Naive B cell (primary cell): ENCODE measurements around the gene WDR62. TPM values are rescaled to one million over a fixed set of nuclear protein-coding genes. Genes with fewer than 3 reads are reported as not detected.
"Not testable (repeated sequence)": the region's sequence is repeated elsewhere in the genome, so short reads cannot be mapped to it uniquely, and the experiment has no call there.

ENCODE experiments used
- ATAC-seq, 2 donors: fragments of 150-1000 bp; cut with Tn5 transposase; 2 replicates each; pipeline ENCODE4 v1.10.0; 2021; ENCODE audit warnings: low read depth in 2 of 2, mild to moderate bottlenecking in 2 of 2, moderate library complexity in 2 of 2
- DNase-seq: peaks from one replicate; pipeline ENCODE4 v3.0.0; 2022
- H3K27ac Mint-ChIP-seq, 6 donors: one replicate each; pipeline ENCODE4 v1.8.0; 2020 to 2022; ENCODE audit warnings: mild to moderate bottlenecking in 6 of 6, mixed read lengths in 6 of 6, moderate library complexity in 5 of 6, inconsistent platforms in 2 of 6
- H3K27me3 Mint-ChIP-seq, 3 donors: one replicate each; pipeline ENCODE4 v1.8.0; 2021 to 2022; ENCODE audit warnings: mixed read lengths in 3 of 3, mild to moderate bottlenecking in 1 of 3
- H3K36me3 Mint-ChIP-seq, 2 donors: one replicate each; pipeline ENCODE4 v1.8.0; 2020 to 2022; ENCODE audit warnings: mixed read lengths in 2 of 2, inconsistent platforms in 1 of 2, mild to moderate bottlenecking in 1 of 2
- H3K4me1 Mint-ChIP-seq, 3 donors: one replicate each; pipeline ENCODE4 v1.8.0; 2020 to 2022; ENCODE audit warnings: mixed read lengths in 3 of 3, inconsistent platforms in 1 of 3, mild to moderate bottlenecking in 1 of 3, moderate library complexity in 1 of 3
- H3K4me3 Mint-ChIP-seq, 8 donors: one replicate each; pipeline ENCODE4 v1.8.0; 2020 to 2022; ENCODE audit warnings: mild to moderate bottlenecking in 8 of 8, mixed read lengths in 8 of 8, moderate library complexity in 8 of 8, inconsistent platforms in 2 of 8
- H3K9me3 Mint-ChIP-seq, 7 donors: one replicate each; pipeline ENCODE4 v1.8.0; 2020 to 2022; ENCODE audit warnings: mixed read lengths in 7 of 7, mild to moderate bottlenecking in 5 of 7, inconsistent platforms in 2 of 7, moderate library complexity in 1 of 7
- polyA plus RNA-seq, 6 donors: library from polyadenylated mRNA; unstranded; fragments of 300-500 nt; fragmentation: Illumina TruSeq; gene quantifications; one replicate each; pipeline ENCODE4 v1.2.3, GENCODE V29; 2021; ENCODE audit warnings: low read depth in 6 of 6

The WDR62 gene
- polyA plus RNA-seq, 6 donors from 2014 or later: 0.07 to 0.25 TPM; not detected in 4

- Mint-ChIP-seq H3K27ac (peak overlapping the region in 1 of 6 donors; percentile 60), H3K9me3 (no peaks in the 10 kb centered on the region), H3K36me3 (peaks cover 5 to 24% of the 10 kb centered on the region in 2 donors), H3K4me3 (no peak overlapping the region), H3K4me1 (peaks cover 0 to under 1% (median 0%) of the 10 kb centered on the region in 3 donors), H3K27me3 (no peaks in the 10 kb centered on the region)
- DNase-seq (no peak), ATAC-seq (no peak)
Measured at GRCh38 chr19:36026091-36026876, 28.4 kb upstream of the WDR62 start.

- DNase-seq (no peak), ATAC-seq (no peak)
- peaks cover 0 to 6% (median 5%) of the 10 kb centered on the region in 3 donors for H3K27me3 Mint-ChIP-seq
- H3K27ac Mint-ChIP-seq: no peak overlapping the region
- H3K4me1 Mint-ChIP-seq: peaks cover 0 to 7% (median 3%) of the 10 kb centered on the region in 3 donors
- H3K4me3 Mint-ChIP-seq: no peak overlapping the region
- no peaks in the 10 kb centered on the region for H3K9me3 Mint-ChIP-seq
- H3K36me3 Mint-ChIP-seq: peaks cover 5 to 26% of the 10 kb centered on the region in 2 donors
Measured at GRCh38 chr19:36027696-36028095, 27.0 kb upstream of the WDR62 start.

GRCh38 chr19:36028313-36029041 lies 26.2 kb upstream of the WDR62 start:
- peak overlapping the region in 1 of 6 donors; percentile 76 for H3K27ac Mint-ChIP-seq
- H3K9me3 Mint-ChIP-seq: no peaks in the 10 kb centered on the region
- H3K4me3 Mint-ChIP-seq: no peak overlapping the region
- H3K27me3 Mint-ChIP-seq: peaks cover 0 to 9% (median 8%) of the 10 kb centered on the region in 3 donors
- DNase-seq: no peak
- H3K4me1 Mint-ChIP-seq: peaks cover under 1 to 15% (median 6%) of the 10 kb centered on the region in 3 donors
- ATAC-seq: no peak
- peaks cover under 1 to 19% of the 10 kb centered on the region in 2 donors for H3K36me3 Mint-ChIP-seq

- Mint-ChIP-seq H3K27me3 (peaks cover 0 to 17% (median 15%) of the 10 kb centered on the region in 3 donors), H3K4me3 (peak overlapping the region in 1 of 8 donors; percentile 13), H3K27ac (peak overlapping the region in 2 of 6 donors; percentile 16 to 79), H3K36me3 (peaks cover 0 to 30% of the 10 kb centered on the region in 2 donors), H3K9me3 (peaks cover 0 to 3% (median 0%) of the 10 kb centered on the region in 7 donors), H3K4me1 (peaks cover 5 to 20% (median 14%) of the 10 kb centered on the region in 3 donors)
- ATAC-seq (no peak), DNase-seq (no peak)
Measured at GRCh38 chr19:36030264-36031148, 24.2 kb upstream of the WDR62 start.

- Mint-ChIP-seq H3K36me3 (peaks cover 0 to 30% of the 10 kb centered on the region in 2 donors), H3K9me3 (peaks cover 0 to 3% (median 0%) of the 10 kb centered on the region in 7 donors), H3K4me1 (peaks cover 5 to 25% (median 18%) of the 10 kb centered on the region in 3 donors), H3K4me3 (no peak overlapping the region), H3K27me3 (peaks cover 0 to 17% (median 15%) of the 10 kb centered on the region in 3 donors), H3K27ac (peak overlapping the region in 1 of 6 donors; percentile 38)
- ATAC-seq (no peak), DNase-seq (no peak)
Measured at GRCh38 chr19:36031308-36031707, 23.4 kb upstream of the WDR62 start.

- DNase-seq (no peak), ATAC-seq (no peak)
- peaks cover 12 to 30% (median 20%) of the 10 kb centered on the region in 3 donors for H3K4me1 Mint-ChIP-seq
- peak within 1 kb of the TSS in 6 of 8 donors; percentile 27 to 73 (median 60) for H3K4me3 Mint-ChIP-seq
- peak within 1 kb of the TSS in 2 of 6 donors; percentile 38 to 71 for H3K27ac Mint-ChIP-seq
- peaks cover 0 to 3% (median 0%) of the 10 kb centered on the region in 7 donors for H3K9me3 Mint-ChIP-seq
- H3K36me3 Mint-ChIP-seq: peaks cover 0 to 30% of the 10 kb centered on the region in 2 donors
- H3K27me3 Mint-ChIP-seq: peaks cover 0 to 17% (median 15%) of the 10 kb centered on the region in 3 donors
Measured at GRCh38 chr19:36032251-36033104, 22.2 kb upstream of the WDR62 start, which contains the start of gene CLIP3. CLIP3 (minus strand) TSS chr19:36032873; CDS start chr19:36032357, 516 bp downstream.

- Mint-ChIP-seq H3K36me3 (peaks cover 0 to 2% of the 10 kb centered on the region in 2 donors), H3K9me3 (no peaks in the 10 kb centered on the region), H3K27ac (no peak overlapping the region), H3K27me3 (no peaks in the 10 kb centered on the region), H3K4me3 (no peak overlapping the region), H3K4me1 (peaks cover 6 to 12% (median 10%) of the 10 kb centered on the region in 3 donors)
- DNase-seq (no peak), ATAC-seq (no peak)
Measured at GRCh38 chr19:36040495-36040894, 14.2 kb upstream of the WDR62 start.

GRCh38 chr19:36041092-36041491 lies 13.6 kb upstream of the WDR62 start:
- not testable (repeated sequence) for H3K9me3 Mint-ChIP-seq, H3K27me3 Mint-ChIP-seq, ATAC-seq, H3K4me3 Mint-ChIP-seq, H3K27ac Mint-ChIP-seq, H3K36me3 Mint-ChIP-seq, DNase-seq
- peaks cover 3 to 12% (median 5%) of the 10 kb centered on the region in 3 donors for H3K4me1 Mint-ChIP-seq

GRCh38 chr19:36041831-36042230 lies 12.9 kb upstream of the WDR62 start:
- Mint-ChIP-seq H3K9me3 (no peaks in the 10 kb centered on the region), H3K4me3 (no peak overlapping the region), H3K27ac (no peak overlapping the region), H3K36me3 (peaks cover 0 to 8% of the 10 kb centered on the region in 2 donors), H3K27me3 (no peaks in the 10 kb centered on the region), H3K4me1 (peaks cover 3 to 11% (median 5%) of the 10 kb centered on the region in 3 donors)
- DNase-seq (no peak), ATAC-seq (no peak)

- H3K27ac Mint-ChIP-seq: no peak overlapping the region
- no peak overlapping the region for H3K4me3 Mint-ChIP-seq
- H3K9me3 Mint-ChIP-seq: no peaks in the 10 kb centered on the region
- H3K27me3 Mint-ChIP-seq: no peaks in the 10 kb centered on the region
- peaks cover 0 to 8% of the 10 kb centered on the region in 2 donors for H3K36me3 Mint-ChIP-seq
- DNase-seq (no peak), ATAC-seq (no peak)
- peaks cover 0 to 4% (median 0%) of the 10 kb centered on the region in 3 donors for H3K4me1 Mint-ChIP-seq
Measured at GRCh38 chr19:36043952-36044351, 10.7 kb upstream of the WDR62 start.

- Mint-ChIP-seq H3K9me3 (no peaks in the 10 kb centered on the region), H3K4me3 (no peak overlapping the region), H3K27me3 (no peaks in the 10 kb centered on the region), H3K4me1 (peaks cover 0 to 11% (median 9%) of the 10 kb centered on the region in 3 donors), H3K36me3 (peaks cover 0 to 8% of the 10 kb centered on the region in 2 donors), H3K27ac (no peak overlapping the region)
- ATAC-seq: no peak
- no peak for DNase-seq
Measured at GRCh38 chr19:36046443-36047050, 8.2 kb upstream of the WDR62 start.

- Mint-ChIP-seq H3K36me3 (peaks cover 0 to 8% of the 10 kb centered on the region in 2 donors), H3K9me3 (no peaks in the 10 kb centered on the region), H3K27me3 (no peaks in the 10 kb centered on the region), H3K4me1 (peaks cover 2 to 12% (median 10%) of the 10 kb centered on the region in 3 donors), H3K27ac (no peak overlapping the region), H3K4me3 (no peak overlapping the region)
- DNase-seq (no peak), ATAC-seq (no peak)
Measured at GRCh38 chr19:36047835-36048234, 6.9 kb upstream of the WDR62 start.
